ENCODE results near the gene SERGEF.

DNA sequence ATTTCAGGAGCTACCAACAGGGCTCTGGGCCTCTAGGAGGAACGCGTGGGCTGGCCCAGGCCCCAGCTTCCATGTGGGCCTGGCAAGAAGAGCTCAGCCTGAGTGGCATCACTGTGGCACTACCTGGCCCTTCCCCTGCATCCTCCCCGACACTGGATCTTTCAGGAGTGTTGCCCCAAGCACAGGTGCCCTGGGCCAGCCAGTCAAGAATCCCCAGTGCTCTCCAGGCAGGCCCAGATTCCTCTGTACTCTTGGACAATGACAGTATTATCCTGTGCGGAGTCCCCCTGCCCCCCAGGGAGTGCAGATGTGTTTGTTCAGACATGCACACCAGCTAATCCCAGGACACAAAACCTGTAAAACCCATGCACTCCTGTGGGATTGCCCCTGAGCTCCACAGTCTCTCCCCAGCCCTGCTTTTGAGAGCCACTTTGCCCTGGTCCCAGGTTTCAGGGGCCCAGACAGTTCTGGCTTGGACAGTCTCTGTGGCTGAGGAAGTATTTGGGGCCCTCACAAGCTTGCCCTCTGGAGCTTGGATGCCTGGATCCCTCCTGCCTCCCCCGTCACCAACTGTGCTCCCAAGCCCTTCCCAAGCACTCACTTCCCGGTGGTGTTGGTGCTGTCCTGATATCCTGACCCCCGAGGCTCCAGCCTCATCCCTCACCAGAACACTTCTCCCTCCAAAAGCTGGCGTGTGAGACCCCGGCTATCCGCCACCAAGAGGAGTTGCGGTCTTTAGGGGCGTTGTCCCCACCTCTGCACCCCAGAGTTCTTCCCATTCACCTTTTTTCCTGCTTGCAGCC is 238.4 kb downstream of the SERGEF start:
- TF ChIP-seq, protein P1, sequence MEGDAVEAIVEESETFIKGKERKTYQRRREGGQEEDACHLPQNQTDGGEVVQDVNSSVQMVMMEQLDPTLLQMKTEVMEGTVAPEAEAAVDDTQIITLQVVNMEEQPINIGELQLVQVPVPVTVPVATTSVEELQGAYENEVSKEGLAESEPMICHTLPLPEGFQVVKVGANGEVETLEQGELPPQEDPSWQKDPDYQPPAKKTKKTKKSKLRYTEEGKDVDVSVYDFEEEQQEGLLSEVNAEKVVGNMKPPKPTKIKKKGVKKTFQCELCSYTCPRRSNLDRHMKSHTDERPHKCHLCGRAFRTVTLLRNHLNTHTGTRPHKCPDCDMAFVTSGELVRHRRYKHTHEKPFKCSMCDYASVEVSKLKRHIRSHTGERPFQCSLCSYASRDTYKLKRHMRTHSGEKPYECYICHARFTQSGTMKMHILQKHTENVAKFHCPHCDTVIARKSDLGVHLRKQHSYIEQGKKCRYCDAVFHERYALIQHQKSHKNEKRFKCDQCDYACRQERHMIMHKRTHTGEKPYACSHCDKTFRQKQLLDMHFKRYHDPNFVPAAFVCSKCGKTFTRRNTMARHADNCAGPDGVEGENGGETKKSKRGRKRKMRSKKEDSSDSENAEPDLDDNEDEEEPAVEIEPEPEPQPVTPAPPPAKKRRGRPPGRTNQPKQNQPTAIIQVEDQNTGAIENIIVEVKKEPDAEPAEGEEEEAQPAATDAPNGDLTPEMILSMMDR (IDR thresholded peaks at IDR 0.05 in 2 of 3, conservative IDR thresholded peaks at IDR 0.05 in 1 of 3; ENCODE audit: control insufficient read depth in 2 of 3, extremely low read depth in 1 of 3, insufficient read depth in 1 of 3, low read depth in 3 of 3, low read length in 3 of 3) = no peak
- no peak for TF ChIP-seq TAF1 (IDR thresholded peaks at IDR 0.05; ENCODE audit: borderline replicate concordance, low read depth, low read length)
- TF ChIP-seq EZH2 (IDR thresholded peaks at IDR 0.05; ENCODE audit: borderline replicate concordance, control insufficient read depth, low read depth, low read length) = no peak
- no peak for TF ChIP-seq SIN3A (IDR thresholded peaks at IDR 0.05; ENCODE audit: low read depth, low read length)
- TF ChIP-seq FOXM1 (IDR thresholded peaks at IDR 0.05; ENCODE audit: low read depth, low read length) = no peak
- no peak for TF ChIP-seq YY1 (IDR thresholded peaks at IDR 0.05; ENCODE audit: low read depth, low read length)
